DMS79 (cell line): ENCODE data around the gene SCARF2.
"Not testable (repeated sequence)": the region's sequence is repeated elsewhere in the genome, so short reads cannot be mapped to it uniquely, and the experiment has no call there.

Experiments used
- DNase-seq: peaks from one replicate; lab custom pipeline; 2025; lab: John Stamatoyannopoulos, UW

SCARF2 gene

GRCh38 chr22:20428496-20429253 is 8.9 kb downstream of the SCARF2 start:
- DNase-seq, result no peak

- DNase-seq, result no peak
These were observed 9.6 kb downstream of the SCARF2 start for GRCh38 chr22:20427945-20428417.

GRCh38 chr22:20427104-20427944 is 10.3 kb downstream of the SCARF2 start:
- no peak for DNase-seq

DNA sequence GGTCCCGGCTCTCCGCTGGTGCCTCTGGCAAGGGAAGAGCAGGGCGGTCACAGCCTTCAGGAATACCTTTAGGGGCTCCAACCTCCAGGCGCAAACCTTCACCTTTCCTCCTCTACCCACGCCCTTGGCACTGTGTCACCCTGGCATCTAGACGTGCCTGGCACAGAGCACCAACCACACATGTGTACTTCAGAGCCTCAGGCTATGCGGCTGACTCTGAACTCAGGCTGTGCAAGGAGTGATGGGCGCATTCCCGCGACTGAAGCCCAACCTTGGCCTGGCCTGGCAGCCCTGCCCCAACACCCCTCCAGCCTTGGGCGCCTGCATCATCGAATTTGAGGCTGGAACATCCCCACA is 11.4 kb downstream of the SCARF2 start:
- no peak for DNase-seq

GRCh38 chr22:20425566-20426258 is 11.9 kb downstream of the SCARF2 start:
- no peak for DNase-seq

- DNase-seq, result no peak
These were observed 12.6 kb downstream of the SCARF2 start for GRCh38 chr22:20424932-20425565.

DNA sequence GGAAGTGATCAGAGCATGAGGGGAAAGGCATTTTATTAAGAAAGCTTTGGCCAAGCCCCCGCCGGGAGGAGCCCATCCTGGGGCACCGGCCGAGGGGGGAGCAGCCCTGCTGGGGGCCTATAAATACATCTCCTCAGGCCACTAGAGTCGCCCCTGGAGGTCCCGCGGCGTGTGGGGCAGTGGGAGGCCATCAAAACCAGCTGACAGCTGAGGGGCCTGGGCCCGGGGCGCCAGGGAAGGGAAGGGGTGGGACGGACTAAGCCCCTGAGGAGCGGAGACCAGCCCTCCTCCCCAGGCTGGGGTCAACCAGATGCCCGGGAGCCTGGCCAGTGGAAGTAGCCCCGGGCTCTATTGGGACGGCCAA is 13.1 kb downstream of the SCARF2 start:
- DNase-seq, result no peak

DNA sequence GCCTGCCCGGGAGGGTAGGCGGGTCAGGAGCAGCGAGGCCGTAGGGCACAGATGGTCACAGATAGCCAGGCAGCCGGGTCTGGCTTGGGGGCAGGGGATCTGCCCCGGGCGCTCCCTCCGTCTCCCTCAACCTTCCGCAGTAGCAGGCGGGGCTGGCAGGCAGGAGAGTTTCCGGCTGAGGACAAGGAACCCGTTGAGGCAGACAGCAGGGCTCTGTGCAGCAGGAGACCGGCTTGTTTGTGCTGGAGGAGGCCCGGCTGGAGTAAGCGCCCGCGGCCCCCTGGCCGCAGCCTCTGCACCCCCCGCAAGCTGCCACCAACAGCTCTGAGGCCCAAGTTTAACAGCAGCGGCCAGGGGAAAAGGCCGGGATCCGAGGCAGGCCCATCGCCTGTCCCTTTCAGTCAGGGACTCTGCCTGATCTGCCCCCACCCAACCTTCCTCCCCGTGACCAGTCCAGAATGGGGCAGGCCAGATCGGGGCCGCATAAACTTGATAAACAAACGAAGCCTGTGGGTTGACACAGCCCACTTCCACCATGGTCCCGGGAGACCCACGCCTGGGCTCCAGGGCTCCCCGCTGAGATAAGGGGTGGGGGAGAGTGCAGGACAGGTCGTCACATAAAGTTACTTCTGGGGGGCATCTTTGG is 13.6 kb downstream of the SCARF2 start:
- no peak for DNase-seq

DNA sequence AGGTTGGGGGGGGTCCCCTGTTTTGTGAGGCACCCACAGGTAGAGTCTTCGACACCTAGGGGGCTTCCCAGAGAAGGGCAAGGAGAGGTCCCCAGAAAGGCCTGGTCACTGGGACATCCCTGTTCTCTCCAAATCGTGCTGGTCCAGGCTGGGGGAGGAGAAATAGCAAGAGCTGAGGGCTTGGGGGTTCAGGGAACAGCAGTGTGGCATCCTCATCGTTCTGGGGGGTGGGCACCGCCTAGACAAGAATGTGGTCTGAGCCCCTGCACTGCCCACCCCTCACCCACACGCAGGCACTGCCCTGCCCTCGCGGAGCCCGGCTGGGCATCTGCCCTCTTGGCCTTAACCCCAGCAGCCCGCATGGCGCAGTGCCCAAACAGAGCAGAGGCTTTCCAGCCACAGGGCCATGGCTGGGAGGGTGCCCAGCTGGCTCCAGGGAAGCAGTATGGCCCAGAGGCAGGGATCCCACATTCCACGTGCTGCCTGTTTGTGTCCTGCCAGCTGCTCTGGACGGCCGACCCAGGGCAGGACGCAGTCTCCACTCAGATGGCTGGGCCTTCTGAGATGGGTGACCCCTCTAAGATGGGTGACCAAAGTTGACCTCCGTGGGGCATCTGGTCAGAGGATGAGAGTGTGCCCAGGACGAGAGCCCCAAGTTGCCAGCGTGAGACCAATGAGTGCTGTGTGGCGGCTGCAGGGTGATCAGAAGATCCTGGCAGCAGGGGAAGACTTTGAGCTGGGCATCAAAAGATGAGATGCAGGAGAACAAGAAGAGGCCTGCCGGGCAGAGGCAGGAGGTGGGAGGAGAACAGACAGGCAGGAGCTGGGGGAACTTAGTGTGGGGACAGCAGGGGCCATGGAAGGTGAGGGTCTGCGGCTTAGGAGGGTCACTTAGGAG is 14.4 kb downstream of the SCARF2 start:
- DNase-seq, result no peak

- DNase-seq, result no peak
These were observed 15.2 kb downstream of the SCARF2 start for GRCh38 chr22:20422271-20423007.

DNA sequence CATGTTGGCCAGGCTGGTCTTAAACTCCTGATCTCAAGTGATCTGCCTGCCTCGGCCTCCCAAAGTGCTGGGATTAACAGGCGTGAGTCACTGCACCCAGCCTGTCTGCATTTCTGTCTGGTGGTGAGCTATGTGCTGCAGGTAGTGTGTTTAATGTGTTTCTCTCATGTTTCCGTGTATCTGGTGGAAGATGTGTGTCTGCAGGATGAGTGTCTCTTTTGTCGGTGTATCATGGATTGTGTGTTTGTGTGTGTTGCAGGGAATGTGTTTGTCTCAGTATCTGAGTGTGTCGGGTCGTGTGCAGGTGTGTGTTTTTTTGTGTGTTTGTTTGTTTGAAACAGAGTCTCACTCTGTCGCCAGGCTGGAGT is 16.1 kb downstream of the SCARF2 start:
- DNase-seq, result no peak

- DNase-seq, result no peak
These were observed 17.3 kb downstream of the SCARF2 start for GRCh38 chr22:20420157-20420842.

- DNase-seq, result no peak
These were observed 18.0 kb downstream of the SCARF2 start for GRCh38 chr22:20419664-20419951.

DNA sequence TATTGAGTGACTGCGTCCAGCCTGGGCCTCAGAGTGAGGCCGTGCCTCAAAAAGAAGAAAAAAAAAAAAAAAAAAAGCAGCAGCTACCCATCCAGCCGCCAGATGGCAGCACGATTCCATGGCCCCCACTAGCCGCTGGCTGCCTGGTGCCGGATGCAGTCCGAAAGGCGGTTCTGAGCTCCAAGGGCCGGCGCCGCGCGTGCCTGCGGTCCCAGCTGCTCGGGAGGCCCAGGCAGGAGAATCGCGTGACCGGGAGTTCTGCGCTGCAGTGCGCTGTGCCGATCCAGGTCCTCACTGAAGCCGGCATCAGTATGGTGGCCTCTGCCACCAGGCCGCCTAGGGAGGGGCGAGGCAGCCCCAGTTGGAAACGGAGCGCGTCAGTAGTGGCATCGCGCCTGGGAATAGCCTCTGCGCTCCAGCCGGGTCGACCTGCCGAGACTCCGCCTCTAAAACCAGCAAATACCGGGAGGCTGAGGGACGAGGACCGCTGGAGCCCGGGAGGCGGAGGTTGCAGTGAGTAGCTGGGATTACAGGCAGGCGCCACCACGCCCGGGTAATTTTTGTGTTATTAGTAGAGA is 19.3 kb downstream of the SCARF2 start:
- DNase-seq, result no peak

DNA sequence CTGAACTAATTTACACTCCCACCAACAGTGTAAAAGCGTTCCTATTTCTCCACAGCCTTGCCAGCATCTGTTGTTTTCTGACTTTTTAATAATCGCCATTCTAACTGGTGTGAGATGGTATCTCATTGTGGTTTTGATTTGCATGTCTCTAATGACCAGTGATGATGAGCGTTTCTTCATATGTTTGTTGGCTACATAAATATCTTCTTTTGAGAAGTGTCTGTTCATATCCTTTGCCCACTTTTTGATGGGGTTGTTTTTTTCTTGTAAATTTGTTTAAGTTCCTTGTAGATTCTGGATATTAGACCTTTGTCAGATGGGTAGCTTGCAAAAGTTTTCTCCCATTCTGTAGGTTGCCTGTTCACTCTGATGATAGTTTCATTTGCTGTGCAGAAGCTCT is 21.9 kb downstream of the SCARF2 start:
- not testable (repeated sequence) for DNase-seq

GRCh38 chr22:20415241-20415640 is 22.4 kb downstream of the SCARF2 start:
- DNase-seq, result not testable (repeated sequence)

- DNase-seq, result no peak
These were observed 23.2 kb downstream of the SCARF2 start for GRCh38 chr22:20414450-20414849.

DNA sequence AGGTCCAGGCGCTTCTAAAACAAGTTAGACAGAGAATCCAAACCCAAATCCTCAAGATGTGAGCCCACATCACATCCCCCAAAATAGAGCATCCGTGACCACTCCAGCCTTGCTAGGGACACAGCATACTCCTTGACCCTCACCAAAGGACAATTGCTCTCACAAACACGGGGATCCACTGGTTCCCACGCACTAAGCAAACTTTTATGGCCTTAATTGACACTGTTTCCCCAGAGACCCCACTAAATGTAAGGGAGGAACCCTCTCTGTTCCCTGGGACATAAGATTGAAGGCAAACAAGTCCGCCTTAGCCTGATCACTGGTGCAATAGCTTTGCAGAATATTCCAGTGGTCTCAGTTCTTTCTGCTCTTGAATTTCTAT is 23.6 kb downstream of the SCARF2 start:
- DNase-seq, result no peak
